Ureter (tissue), 1 donor: ENCODE data around the gene SYT10. TPM values are rescaled to one million over a fixed set of nuclear protein-coding genes. Genes with fewer than 3 reads are reported as not detected.
"Not testable (repeated sequence)": the region's sequence is repeated elsewhere in the genome, so short reads cannot be mapped to it uniquely, and the experiment has no call there.

ENCODE experiments used
- DNase-seq: peaks from one replicate; pipeline ENCODE4 v3.0.0-alpha.2; 2020; ENCODE audit warnings: low spot score
- total RNA-seq: library from RNA; stranded (reverse); gene quantifications from one replicate; pipeline ENCODE4 v1.2.4, GENCODE V29; 2023
- donor health status: DM: yes; HTN: yes; CAD: no.

The SYT10 gene
- total RNA-seq, 1 donor from 2014 or later, result 0.16 TPM

- DNase-seq, result no peak
Measured at GRCh38 chr12:33357181-33357580, 82.4 kb downstream of the SYT10 start.

DNA sequence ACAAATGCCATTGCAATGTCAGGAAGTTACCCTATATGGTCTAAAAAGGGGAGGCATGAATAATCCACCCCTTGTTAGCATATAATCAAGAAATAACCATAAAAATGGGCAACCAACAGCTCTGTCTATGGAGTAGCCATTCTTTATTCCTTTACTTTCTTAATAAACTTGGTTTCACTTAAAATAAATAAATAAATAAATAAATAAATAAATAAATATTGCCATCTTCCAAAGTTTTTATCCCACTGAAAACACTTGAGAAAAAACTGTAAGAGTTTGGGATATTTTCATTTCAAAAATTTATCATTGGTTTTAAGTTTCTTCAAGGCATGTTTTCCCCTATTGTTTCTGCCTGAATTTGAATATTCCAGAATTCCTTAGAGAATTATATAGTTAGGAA, 89.8 kb downstream of the SYT10 start:
- no peak for DNase-seq

DNA sequence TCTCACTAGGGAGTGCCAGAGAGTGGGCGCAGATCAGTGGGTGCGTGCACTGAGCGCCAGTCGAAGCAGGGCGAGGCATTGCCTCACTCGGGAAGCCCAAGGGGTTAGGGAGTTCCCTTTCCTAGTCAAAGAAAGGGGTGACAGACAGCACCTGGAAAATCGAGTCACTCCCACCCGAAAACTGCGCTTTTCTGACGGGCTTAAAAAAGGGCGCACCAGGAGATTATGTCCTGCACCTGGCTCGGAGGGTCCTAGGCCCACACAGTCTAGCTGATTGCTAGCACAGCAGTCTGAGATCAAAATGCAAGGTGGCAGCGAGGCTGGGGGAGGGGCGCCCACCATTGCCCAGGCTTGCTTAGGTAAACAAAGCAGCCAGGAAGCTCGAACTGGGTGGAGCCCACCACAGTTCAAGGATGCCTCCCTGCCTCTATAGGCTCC, 107.6 kb downstream of the SYT10 start:
- not testable (repeated sequence) for DNase-seq

DNA sequence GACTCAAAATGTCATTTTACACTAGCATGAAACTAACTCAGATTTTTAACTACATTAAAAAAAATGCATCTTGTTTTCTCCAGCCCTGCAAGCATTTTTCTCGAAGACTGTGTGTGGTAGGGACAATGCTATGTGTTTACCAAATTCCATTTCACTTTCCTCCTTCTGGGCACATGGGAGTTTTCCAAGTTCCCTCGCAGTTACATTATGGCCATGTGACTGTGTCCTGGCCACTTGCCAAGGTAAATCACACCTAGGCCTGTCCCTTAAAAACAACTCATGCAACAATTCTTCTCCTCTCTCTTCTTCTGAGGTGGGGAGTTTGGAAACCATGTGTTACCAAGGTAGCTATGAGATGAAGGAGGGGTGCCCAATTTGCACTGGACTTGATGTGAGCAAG, 108.7 kb downstream of the SYT10 start:
- DNase-seq, result no peak
